ENCODE measurements around the gene CHD9. TPM values are rescaled to one million over a fixed set of nuclear protein-coding genes. Genes with fewer than 3 reads are reported as not detected.

Gene CHD9
- total RNA-seq, 1 donor from 2014 or later: 34.1 TPM

- DNase-seq (ENCODE audit: low read depth): peak; percentile 59
- peak; percentile 54 for TF ChIP-seq CTCF (IDR thresholded peaks at IDR 0.05; ENCODE audit: insufficient read depth, low read length, poor library complexity, severe bottlenecking)
- H3K36me3 ChIP-seq (ENCODE audit: control insufficient read depth, insufficient read depth, low read length): no peaks in the 10 kb centered on the region
- H3K4me3 ChIP-seq (ENCODE audit: low read depth, low read length): peak overlapping the region; percentile 64
- H3K27me3 ChIP-seq (ENCODE audit: control insufficient read depth, insufficient read depth, low read length): no peaks in the 10 kb centered on the region
Observed at GRCh38 chr16:53207810-53208752, 153.3 kb downstream of the CHD9 start.

GRCh38 chr16:53209429-53209828, 154.6 kb downstream of the CHD9 start:
- Histone ChIP-seq H3K4me3 (ENCODE audit: low read depth, low read length) (peak overlapping the region; percentile 64), H3K27me3 (ENCODE audit: control insufficient read depth, insufficient read depth, low read length) (no peaks in the 10 kb centered on the region), H3K36me3 (ENCODE audit: control insufficient read depth, insufficient read depth, low read length) (no peaks in the 10 kb centered on the region)
- no peak for TF ChIP-seq CTCF (IDR thresholded peaks at IDR 0.05; ENCODE audit: insufficient read depth, low read length, poor library complexity, severe bottlenecking)
- no peak for DNase-seq (ENCODE audit: low read depth)

- DNase-seq (ENCODE audit: low read depth): no peak
- no peak for TF ChIP-seq CTCF (IDR thresholded peaks at IDR 0.05; ENCODE audit: insufficient read depth, low read length, poor library complexity, severe bottlenecking)
Observed at GRCh38 chr16:53209877-53210276, 155.1 kb downstream of the CHD9 start.

GRCh38 chr16:53211253-53211652, 156.5 kb downstream of the CHD9 start:
- no peaks in the 10 kb centered on the region for H3K36me3 ChIP-seq (ENCODE audit: control insufficient read depth, insufficient read depth, low read length)
- no peaks in the 10 kb centered on the region for H3K27me3 ChIP-seq (ENCODE audit: control insufficient read depth, insufficient read depth, low read length)
- H3K4me3 ChIP-seq (ENCODE audit: low read depth, low read length): peak overlapping the region; percentile 14
- DNase-seq (ENCODE audit: low read depth): no peak
- TF ChIP-seq CTCF (IDR thresholded peaks at IDR 0.05; ENCODE audit: insufficient read depth, low read length, poor library complexity, severe bottlenecking): no peak

More at GRCh38 chr16:53209877-53210276, 155.1 kb downstream of the CHD9 start:
- H3K27me3 ChIP-seq (ENCODE audit: control insufficient read depth, insufficient read depth, low read length): no peaks in the 10 kb centered on the region
- H3K4me3 ChIP-seq (ENCODE audit: low read depth, low read length): peak overlapping the region; percentile 64
- no peaks in the 10 kb centered on the region for H3K36me3 ChIP-seq (ENCODE audit: control insufficient read depth, insufficient read depth, low read length)

GRCh38 chr16:53212893-53213223, 158.1 kb downstream of the CHD9 start:
- Histone ChIP-seq H3K36me3 (ENCODE audit: control insufficient read depth, insufficient read depth, low read length) (no peaks in the 10 kb centered on the region), H3K4me3 (ENCODE audit: low read depth, low read length) (no peak overlapping the region), H3K27me3 (ENCODE audit: control insufficient read depth, insufficient read depth, low read length) (no peaks in the 10 kb centered on the region)
- DNase-seq (ENCODE audit: low read depth): no peak
- no peak for TF ChIP-seq CTCF (IDR thresholded peaks at IDR 0.05; ENCODE audit: insufficient read depth, low read length, poor library complexity, severe bottlenecking)
